ENCODE data around the gene CRYBB3. TPM values are rescaled to one million over a fixed set of nuclear protein-coding genes. Genes with fewer than 3 reads are reported as not detected.

Gene CRYBB3
- total and polyA plus RNA-seq, 10 of the 15 experiments (the other 5 are each of a cell fraction or from before 2014, with no cell fraction given) = 0.26 TPM; not detected in 9

- ChIA-PET SMC1A (ENCODE audit: uncharacterized antibody, unreplicated experiment) (no interaction called here), RAD21 (ENCODE audit: unreplicated experiment) (no interaction called here), POLR2A (no interaction called here), CTCF (interaction anchor here (1.7 kb wide), 1 partner anchor 15 kb away, joined by 10 read pairs; no protein-coding TSS in a partner anchor)
- in situ Hi-C loops (cut with MboI) (no loop called here), intact Hi-C loops (cut with micrococcal nuclease; ENCODE audit: unreplicated experiment) (no loop called here)
- no peak for TF ChIP-seq KAT2A (conservative IDR thresholded peaks at IDR 0.05; ENCODE audit: control insufficient read depth, low read depth, low read length)
- TF ChIP-seq HSF1 (IDR thresholded peaks at IDR 0.05; ENCODE audit: low read depth, low read length) = no peak
- no peak for TF ChIP-seq YBX1 (IDR thresholded peaks at IDR 0.05)
- no peak for TF ChIP-seq RBBP5 (conservative IDR thresholded peaks at IDR 0.05)
- TF ChIP-seq HDAC6 (IDR thresholded peaks at IDR 0.05; ENCODE audit: unreplicated experiment) = no peak
- no peak for TF ChIP-seq ATF3 (IDR thresholded peaks at IDR 0.05; ENCODE audit: borderline replicate concordance, extremely low read depth, low read depth, low read length)
- TF ChIP-seq DPF2 (IDR thresholded peaks at IDR 0.05) = no peak
- no peak for TF ChIP-seq SPI1 (IDR thresholded peaks at IDR 0.05; ENCODE audit: borderline replicate concordance, insufficient read depth, low read depth, low read length)
- Histone ChIP-seq H3K27ac (ENCODE audit: control insufficient read depth, insufficient read depth) (no peak overlapping the region), H3K79me2 (ENCODE audit: control insufficient read depth, insufficient read depth, low read length) (no peaks in the 10 kb centered on the region), H3K4me2 (ENCODE audit: control insufficient read depth, insufficient read depth) (no peak overlapping the region), H2AFZ (ENCODE audit: control insufficient read depth, low read depth, low read length) (no peak overlapping the region), H3K9ac (ENCODE audit: control insufficient read depth, insufficient read depth, low read length) (no peak overlapping the region), H4K20me1 (ENCODE audit: control insufficient read depth, insufficient read depth) (no peaks in the 10 kb centered on the region), H3K4me1 (ENCODE audit: control insufficient read depth, insufficient read depth, low read length) (no peaks in the 10 kb centered on the region), H3K9me3 (replicated peaks; ENCODE audit: control insufficient read depth, insufficient read depth, low read length) (no peaks in the 10 kb centered on the region), H3K4me3 (no peak overlapping the region), H3K36me3 (ENCODE audit: control insufficient read depth in 2 of 2, insufficient read depth in 2 of 2, low read length in 1 of 2) (no peaks in the 10 kb centered on the region), H3K27me3 (replicated peaks in 1 of 2; ENCODE audit: control insufficient read depth in 2 of 2, insufficient read depth in 2 of 2, low read length in 1 of 2) (no peaks in the 10 kb centered on the region)
- FAIRE-seq = no peak
- DNase-seq (ENCODE audit: low read depth, low spot score) = no peak
- ATAC-seq = no peak
- WGBS (ENCODE audit: insufficient coverage, insufficient replicate concordance, low lambda C conversion rate, missing lambda C conversion rate) = 20% methylated on average over 6 of the region's 6 CpGs
- no TSS peak for BruUV-seq (replicated peaks)
Observed at GRCh38 chr22:25187469-25187868, 12.2 kb upstream of the CRYBB3 start.

Measured in GM12878 (cell line).